ENCODE measurements around the gene AADACL3. TPM values are rescaled to one million over a fixed set of nuclear protein-coding genes. Genes with fewer than 3 reads are reported as not detected.

Gene AADACL3
- polyA plus RNA-seq, 4 donors: not detected

DNA sequence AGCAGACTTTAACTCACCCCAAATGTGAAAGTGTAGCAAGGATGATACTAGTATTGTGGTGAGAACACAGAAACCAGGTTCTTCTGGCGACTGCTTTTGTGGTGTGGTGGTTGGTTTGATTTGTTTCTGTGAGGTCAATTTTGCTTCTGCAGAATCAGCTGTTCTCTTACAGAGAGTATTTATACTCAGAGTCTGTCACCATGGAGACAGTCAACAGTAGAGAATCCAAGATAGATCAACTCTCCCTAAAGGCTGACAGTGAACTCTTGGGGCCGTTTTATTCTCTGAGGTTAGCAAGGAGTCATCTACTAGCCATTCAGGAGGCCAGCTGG lies 30.0 kb downstream of the AADACL3 start, which contains the start of gene CFAP107:
Gene CFAP107 (plus strand): TSS at position 209 of the 332 bp plus-strand sequence. CDS start 231 bp downstream, outside the sequence.
- Histone ChIP-seq H3K27me3 (ENCODE audit: control insufficient read depth in 3 of 3, insufficient read depth in 3 of 3, low read length in 3 of 3) (peaks cover 0 to 8% (median 0%) of the 10 kb centered on the region in 3 donors), H3K27ac (ENCODE audit: low read depth in 1 of 3, low read length in 2 of 3) (no peak within 1 kb of the TSS), H3K9me3 (ENCODE audit: control insufficient read depth in 2 of 2, insufficient read depth in 1 of 2, low read depth in 1 of 2, low read length in 1 of 2) (peaks cover 2 to 10% of the 10 kb centered on the region in 2 donors), H3K36me3 (ENCODE audit: control insufficient read depth in 3 of 3, insufficient read depth in 2 of 3, low read depth in 1 of 3, low read length in 3 of 3) (no peaks in the 10 kb centered on the region), H3K4me1 (ENCODE audit: control insufficient read depth in 3 of 3, insufficient read depth in 2 of 3, low read depth in 1 of 3, low read length in 2 of 3) (no peaks in the 10 kb centered on the region), H3K4me3 (ENCODE audit: low read depth in 1 of 3, low read length in 3 of 3) (no peak within 1 kb of the TSS)
- FAIRE-seq: no peak
- peak in 1 of 2 donors; percentile 39 for DNase-seq
- WGBS, 3 donors: 3 to 21% (median 4%) methylated on average over 2 of the region's 2 CpGs

DNA sequence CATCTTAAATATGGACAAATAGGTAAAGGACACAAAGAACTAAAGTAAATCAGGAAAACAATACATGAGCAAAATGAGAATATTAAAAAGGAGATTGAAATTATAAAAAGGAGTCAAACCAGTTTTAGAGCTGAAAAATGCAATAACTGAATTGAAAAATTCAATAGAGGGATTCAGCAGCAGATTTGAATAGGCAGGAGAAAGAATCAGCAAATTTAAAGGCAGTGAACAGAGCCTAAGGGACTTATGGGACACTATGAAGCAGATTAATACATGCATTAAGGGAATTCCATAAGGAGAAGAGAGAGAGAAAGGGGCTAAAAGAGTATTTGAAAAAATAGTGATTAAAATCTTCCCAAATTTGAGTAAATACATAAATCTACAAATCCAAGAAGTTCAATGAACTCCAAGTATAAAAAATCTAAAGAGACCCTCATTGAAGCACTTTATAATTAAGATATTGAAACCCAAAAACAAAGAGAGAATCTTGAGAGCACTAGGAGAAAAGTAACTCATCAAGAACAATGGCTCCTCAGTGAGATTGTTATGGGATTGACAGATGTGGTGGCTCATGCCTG lies 33.0 kb downstream of the AADACL3 start:
- FAIRE-seq (no peak), DNase-seq (no peak)
- H3K27me3 ChIP-seq (ENCODE audit: control insufficient read depth in 3 of 3, insufficient read depth in 3 of 3, low read length in 3 of 3): peaks cover 0 to 5% (median 0%) of the 10 kb centered on the region in 3 donors
- peaks cover 2 to 10% of the 10 kb centered on the region in 2 donors for H3K9me3 ChIP-seq (ENCODE audit: control insufficient read depth in 2 of 2, insufficient read depth in 1 of 2, low read depth in 1 of 2, low read length in 1 of 2)
- H3K27ac ChIP-seq (ENCODE audit: low read depth in 1 of 3, low read length in 2 of 3): no peak overlapping the region
- H3K4me1 ChIP-seq (ENCODE audit: control insufficient read depth in 3 of 3, insufficient read depth in 2 of 3, low read depth in 1 of 3, low read length in 2 of 3): no peaks in the 10 kb centered on the region
- H3K4me3 ChIP-seq (ENCODE audit: low read depth in 1 of 3, low read length in 3 of 3): no peak overlapping the region
- no peaks in the 10 kb centered on the region for H3K36me3 ChIP-seq (ENCODE audit: control insufficient read depth in 3 of 3, insufficient read depth in 2 of 3, low read depth in 1 of 3, low read length in 3 of 3)

DNA sequence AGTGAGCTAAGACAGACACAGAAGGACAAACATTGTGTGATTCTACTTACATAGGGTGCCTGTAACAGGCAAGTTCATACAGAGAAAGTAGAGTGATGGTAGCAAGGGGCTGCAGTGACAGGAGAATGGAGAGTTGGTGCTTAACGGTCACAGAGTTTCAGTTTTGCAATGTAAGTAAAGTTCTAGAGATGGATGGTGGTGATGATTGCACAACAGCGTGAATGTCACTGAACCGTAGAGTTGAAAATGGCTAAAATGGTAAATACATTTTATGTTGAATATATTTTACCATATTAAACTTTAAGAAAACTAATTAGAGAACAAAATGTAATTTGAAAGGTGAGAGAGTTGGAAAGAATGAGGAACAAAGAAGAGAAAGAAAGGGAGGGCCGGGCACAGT lies 38.8 kb downstream of the AADACL3 start:
- no peak overlapping the region for H3K4me3 ChIP-seq (ENCODE audit: low read depth in 1 of 3, low read length in 3 of 3)
- no peaks in the 10 kb centered on the region for H3K36me3 ChIP-seq (ENCODE audit: control insufficient read depth in 3 of 3, insufficient read depth in 2 of 3, low read depth in 1 of 3, low read length in 3 of 3)
- H3K27me3 ChIP-seq (ENCODE audit: control insufficient read depth in 3 of 3, insufficient read depth in 3 of 3, low read length in 3 of 3): peaks cover 0 to 5% (median 0%) of the 10 kb centered on the region in 3 donors
- DNase-seq (no peak), FAIRE-seq (no peak)
- peaks cover 0 to 8% (median 0%) of the 10 kb centered on the region in 3 donors for H3K4me1 ChIP-seq (ENCODE audit: control insufficient read depth in 3 of 3, insufficient read depth in 2 of 3, low read depth in 1 of 3, low read length in 2 of 3)
- no peak overlapping the region for H3K27ac ChIP-seq (ENCODE audit: low read depth in 1 of 3, low read length in 2 of 3)
- WGBS, 3 donors: 71 to 87% (median 79%) methylated on average over 4 of the region's 4 CpGs
- no peaks in the 10 kb centered on the region for H3K9me3 ChIP-seq (ENCODE audit: control insufficient read depth in 2 of 2, insufficient read depth in 1 of 2, low read depth in 1 of 2, low read length in 1 of 2)

GRCh38 chr1:12756273-12756672 lies 40.4 kb downstream of the AADACL3 start:
- no peak for FAIRE-seq
- WGBS, 3 donors: 32 to 46% (median 41%) methylated on average over 2 of the region's 2 CpGs

DNA sequence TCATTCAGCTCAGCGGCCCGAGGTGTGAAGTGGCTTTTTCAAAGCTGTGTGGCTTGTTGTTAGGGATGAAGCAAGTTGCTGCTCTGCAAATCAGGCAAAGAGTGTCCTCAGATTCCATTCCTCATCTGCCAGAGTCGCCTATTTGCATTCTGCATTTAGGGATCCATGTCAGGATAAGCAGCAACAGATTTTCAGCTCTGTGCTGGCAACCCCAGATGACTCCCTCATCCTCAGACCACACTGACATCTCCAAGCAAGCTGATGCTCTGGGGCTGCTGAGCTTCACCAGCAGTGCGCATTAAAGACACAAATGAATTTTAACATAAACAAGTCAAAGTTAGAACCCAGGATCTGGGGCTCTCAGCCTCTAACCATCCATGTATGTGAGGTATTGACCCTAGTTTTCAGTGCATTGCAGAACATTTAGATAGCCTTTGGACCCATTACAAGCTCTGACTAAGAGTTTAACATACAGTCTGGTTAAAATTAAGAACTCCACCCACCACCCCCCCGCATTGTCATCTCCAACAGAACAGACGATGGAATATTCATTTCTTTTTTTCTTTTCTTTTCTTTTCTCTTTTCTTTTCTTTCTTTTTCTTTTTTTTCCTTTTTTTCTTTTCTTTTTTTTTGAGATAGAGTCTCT lies 41.0 kb downstream of the AADACL3 start:
- DNase-seq (peak in 1 of 2 donors; percentile 51), FAIRE-seq (no peak)
- H3K4me1 ChIP-seq (ENCODE audit: control insufficient read depth in 3 of 3, insufficient read depth in 2 of 3, low read depth in 1 of 3, low read length in 2 of 3): peaks cover 0 to 8% (median 0%) of the 10 kb centered on the region in 3 donors
- 60 to 69% (median 67%) methylated on average over 6 of the region's 6 CpGs for WGBS, 3 donors
- H3K27me3 ChIP-seq (ENCODE audit: control insufficient read depth in 3 of 3, insufficient read depth in 3 of 3, low read length in 3 of 3): peaks cover 0 to 5% (median 0%) of the 10 kb centered on the region in 3 donors
- H3K27ac ChIP-seq (ENCODE audit: low read depth in 1 of 3, low read length in 2 of 3): no peak overlapping the region
- no peaks in the 10 kb centered on the region for H3K36me3 ChIP-seq (ENCODE audit: control insufficient read depth in 3 of 3, insufficient read depth in 2 of 3, low read depth in 1 of 3, low read length in 3 of 3)
- H3K9me3 ChIP-seq (ENCODE audit: control insufficient read depth in 2 of 2, insufficient read depth in 1 of 2, low read depth in 1 of 2, low read length in 1 of 2): no peaks in the 10 kb centered on the region
- no peak overlapping the region for H3K4me3 ChIP-seq (ENCODE audit: low read depth in 1 of 3, low read length in 3 of 3)

More at GRCh38 chr1:12756273-12756672, 40.4 kb downstream of the AADACL3 start:
- Histone ChIP-seq H3K4me3 (ENCODE audit: low read depth in 1 of 3, low read length in 3 of 3) (no peak overlapping the region), H3K4me1 (ENCODE audit: control insufficient read depth in 3 of 3, insufficient read depth in 2 of 3, low read depth in 1 of 3, low read length in 2 of 3) (peaks cover 0 to 8% (median 0%) of the 10 kb centered on the region in 3 donors), H3K27ac (ENCODE audit: low read depth in 1 of 3, low read length in 2 of 3) (no peak overlapping the region), H3K9me3 (ENCODE audit: control insufficient read depth in 2 of 2, insufficient read depth in 1 of 2, low read depth in 1 of 2, low read length in 1 of 2) (no peaks in the 10 kb centered on the region), H3K36me3 (ENCODE audit: control insufficient read depth in 3 of 3, insufficient read depth in 2 of 3, low read depth in 1 of 3, low read length in 3 of 3) (no peaks in the 10 kb centered on the region), H3K27me3 (ENCODE audit: control insufficient read depth in 3 of 3, insufficient read depth in 3 of 3, low read length in 3 of 3) (peaks cover 0 to 5% (median 0%) of the 10 kb centered on the region in 3 donors)
- peak in 1 of 2 donors; percentile 38 for DNase-seq

GRCh38 chr1:12757836-12758235 lies 41.9 kb downstream of the AADACL3 start:
- FAIRE-seq (no peak), DNase-seq (no peak)
- H3K4me1 ChIP-seq (ENCODE audit: control insufficient read depth in 3 of 3, insufficient read depth in 2 of 3, low read depth in 1 of 3, low read length in 2 of 3): peaks cover 0 to 8% (median 0%) of the 10 kb centered on the region in 3 donors
- no peaks in the 10 kb centered on the region for H3K36me3 ChIP-seq (ENCODE audit: control insufficient read depth in 3 of 3, insufficient read depth in 2 of 3, low read depth in 1 of 3, low read length in 3 of 3)
- WGBS, 3 donors: 52 to 69% (median 56%) methylated on average over 6 of the region's 6 CpGs
- H3K27me3 ChIP-seq (ENCODE audit: control insufficient read depth in 3 of 3, insufficient read depth in 3 of 3, low read length in 3 of 3): peaks cover 0 to 5% (median 0%) of the 10 kb centered on the region in 3 donors
- no peaks in the 10 kb centered on the region for H3K9me3 ChIP-seq (ENCODE audit: control insufficient read depth in 2 of 2, insufficient read depth in 1 of 2, low read depth in 1 of 2, low read length in 1 of 2)
- H3K4me3 ChIP-seq (ENCODE audit: low read depth in 1 of 3, low read length in 3 of 3): no peak overlapping the region
- no peak overlapping the region for H3K27ac ChIP-seq (ENCODE audit: low read depth in 1 of 3, low read length in 2 of 3)

GRCh38 chr1:12760256-12760795 lies 44.4 kb downstream of the AADACL3 start:
- peaks cover 0 to 8% (median 0%) of the 10 kb centered on the region in 3 donors for H3K4me1 ChIP-seq (ENCODE audit: control insufficient read depth in 3 of 3, insufficient read depth in 2 of 3, low read depth in 1 of 3, low read length in 2 of 3)
- no peaks in the 10 kb centered on the region for H3K36me3 ChIP-seq (ENCODE audit: control insufficient read depth in 3 of 3, insufficient read depth in 2 of 3, low read depth in 1 of 3, low read length in 3 of 3)
- no peak overlapping the region for H3K27ac ChIP-seq (ENCODE audit: low read depth in 1 of 3, low read length in 2 of 3)
- DNase-seq (no peak), FAIRE-seq (no peak)
- H3K9me3 ChIP-seq (ENCODE audit: control insufficient read depth in 2 of 2, insufficient read depth in 1 of 2, low read depth in 1 of 2, low read length in 1 of 2): no peaks in the 10 kb centered on the region
- H3K4me3 ChIP-seq (ENCODE audit: low read depth in 1 of 3, low read length in 3 of 3): no peak overlapping the region
- peaks cover 0 to 5% (median 2%) of the 10 kb centered on the region in 3 donors for H3K27me3 ChIP-seq (ENCODE audit: control insufficient read depth in 3 of 3, insufficient read depth in 3 of 3, low read length in 3 of 3)
- WGBS, 3 donors: 60 to 71% (median 66%) methylated on average over 7 of the region's 7 CpGs

- 69 to 89% (median 85%) methylated on average over 5 of the region's 5 CpGs for WGBS, 3 donors
- Histone ChIP-seq H3K27me3 (ENCODE audit: control insufficient read depth in 3 of 3, insufficient read depth in 3 of 3, low read length in 3 of 3) (peaks cover 0 to 5% (median 2%) of the 10 kb centered on the region in 3 donors), H3K27ac (ENCODE audit: low read depth in 1 of 3, low read length in 2 of 3) (no peak overlapping the region), H3K9me3 (ENCODE audit: control insufficient read depth in 2 of 2, insufficient read depth in 1 of 2, low read depth in 1 of 2, low read length in 1 of 2) (no peaks in the 10 kb centered on the region), H3K36me3 (ENCODE audit: control insufficient read depth in 3 of 3, insufficient read depth in 2 of 3, low read depth in 1 of 3, low read length in 3 of 3) (no peaks in the 10 kb centered on the region), H3K4me3 (ENCODE audit: low read depth in 1 of 3, low read length in 3 of 3) (no peak overlapping the region), H3K4me1 (ENCODE audit: control insufficient read depth in 3 of 3, insufficient read depth in 2 of 3, low read depth in 1 of 3, low read length in 2 of 3) (peaks cover 0 to under 1% (median 0%) of the 10 kb centered on the region in 3 donors)
- DNase-seq (no peak), FAIRE-seq (no peak)
Measured at GRCh38 chr1:12761781-12762180, 45.9 kb downstream of the AADACL3 start.
